NCI-H1105 (cell line): ENCODE data around the gene DHX15.

Source experiments
- DNase-seq: peaks from one replicate; lab custom pipeline; 2025; lab: John Stamatoyannopoulos, UW

The DHX15 gene

GRCh38 chr4:24582235-24582832 lies 2.0 kb downstream of the DHX15 start:
- DNase-seq = no peak

GRCh38 chr4:24578364-24578763 lies 6.0 kb downstream of the DHX15 start:
- DNase-seq = no peak

- no peak for DNase-seq
Observed at GRCh38 chr4:24576276-24576675, 8.1 kb downstream of the DHX15 start.

- no peak for DNase-seq
Observed at GRCh38 chr4:24574236-24574635, 10.1 kb downstream of the DHX15 start.

DNA sequence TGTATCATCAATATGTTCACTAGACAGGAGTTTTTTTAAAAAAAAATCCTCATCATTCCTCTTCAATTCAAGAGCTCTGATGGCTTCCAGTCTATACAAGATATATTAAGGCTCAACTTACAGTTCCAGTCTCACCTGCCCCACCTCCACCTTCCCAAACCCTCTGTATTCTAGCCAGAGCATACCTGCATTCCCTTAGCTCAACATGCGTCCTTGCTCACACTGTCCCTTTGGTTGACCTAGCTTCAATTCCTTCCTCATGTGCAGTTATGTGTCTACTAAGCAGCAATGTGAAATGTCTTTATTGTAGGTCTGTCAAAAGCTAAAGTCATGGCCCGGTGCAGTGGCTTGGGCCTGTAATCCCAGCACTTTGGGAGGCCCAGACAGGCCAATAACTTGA lies 10.8 kb downstream of the DHX15 start:
- DNase-seq = no peak

- DNase-seq = no peak
Observed at GRCh38 chr4:24570574-24571236, 13.6 kb downstream of the DHX15 start.

- no peak for DNase-seq
Observed at GRCh38 chr4:24570172-24570571, 14.2 kb downstream of the DHX15 start.

- no peak for DNase-seq
Observed at GRCh38 chr4:24569662-24570061, 14.7 kb downstream of the DHX15 start.

DNA sequence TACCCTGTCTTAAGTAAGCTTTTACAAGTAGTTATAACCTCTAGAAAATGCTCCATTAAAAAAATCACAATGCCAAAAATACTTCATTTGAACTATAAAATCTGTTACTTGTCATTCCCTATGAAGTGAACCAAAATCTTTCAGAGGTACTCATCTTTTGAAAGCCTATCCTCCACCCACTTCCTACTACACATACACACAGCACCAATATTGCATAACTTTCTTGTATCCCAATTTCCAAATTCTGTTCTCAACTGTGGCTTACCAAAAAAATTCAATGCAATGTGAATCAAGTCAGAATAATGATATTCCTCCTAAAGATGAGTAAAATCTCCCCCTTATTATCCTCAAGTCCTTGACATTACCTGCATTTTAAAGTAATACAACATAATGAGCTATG lies 15.9 kb downstream of the DHX15 start:
- no peak for DNase-seq

DNA sequence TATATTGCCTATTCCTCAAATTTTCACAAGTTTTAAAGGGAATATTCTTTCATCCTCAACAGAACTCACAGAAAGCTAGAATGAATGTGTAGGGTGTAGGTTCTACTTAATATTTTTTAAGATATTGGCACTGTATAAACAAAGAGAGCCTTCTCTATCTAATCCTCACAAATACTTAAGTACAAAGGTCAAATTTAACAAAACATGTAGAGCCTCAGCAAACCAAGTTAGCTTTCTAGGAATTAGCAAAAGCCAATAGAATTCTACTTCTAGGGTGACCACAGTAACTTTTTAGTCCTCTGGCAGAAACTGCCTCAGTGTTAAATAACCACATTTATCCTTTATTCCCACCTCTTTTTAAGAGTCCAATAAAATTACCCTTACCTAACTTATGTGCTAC lies 19.3 kb downstream of the DHX15 start:
- no peak for DNase-seq

DNA sequence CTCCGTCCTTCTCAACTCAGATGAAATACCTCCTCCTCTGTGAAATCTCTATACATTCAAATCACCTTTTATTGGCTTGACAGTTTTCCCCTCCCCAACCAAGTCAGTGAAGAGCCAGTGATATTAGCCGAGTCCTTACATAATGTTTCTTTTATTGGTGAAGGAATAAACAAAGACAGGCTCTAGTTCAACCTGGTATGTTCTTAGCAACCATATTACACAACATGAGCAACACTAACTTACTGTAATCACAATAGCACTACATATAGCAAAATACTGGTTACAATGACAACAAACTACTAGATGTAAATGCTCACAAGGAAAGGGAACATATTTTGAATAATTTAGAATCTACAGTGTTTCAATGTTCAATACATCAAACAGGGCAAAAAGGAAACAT lies 19.9 kb downstream of the DHX15 start:
- DNase-seq = no peak

DNA sequence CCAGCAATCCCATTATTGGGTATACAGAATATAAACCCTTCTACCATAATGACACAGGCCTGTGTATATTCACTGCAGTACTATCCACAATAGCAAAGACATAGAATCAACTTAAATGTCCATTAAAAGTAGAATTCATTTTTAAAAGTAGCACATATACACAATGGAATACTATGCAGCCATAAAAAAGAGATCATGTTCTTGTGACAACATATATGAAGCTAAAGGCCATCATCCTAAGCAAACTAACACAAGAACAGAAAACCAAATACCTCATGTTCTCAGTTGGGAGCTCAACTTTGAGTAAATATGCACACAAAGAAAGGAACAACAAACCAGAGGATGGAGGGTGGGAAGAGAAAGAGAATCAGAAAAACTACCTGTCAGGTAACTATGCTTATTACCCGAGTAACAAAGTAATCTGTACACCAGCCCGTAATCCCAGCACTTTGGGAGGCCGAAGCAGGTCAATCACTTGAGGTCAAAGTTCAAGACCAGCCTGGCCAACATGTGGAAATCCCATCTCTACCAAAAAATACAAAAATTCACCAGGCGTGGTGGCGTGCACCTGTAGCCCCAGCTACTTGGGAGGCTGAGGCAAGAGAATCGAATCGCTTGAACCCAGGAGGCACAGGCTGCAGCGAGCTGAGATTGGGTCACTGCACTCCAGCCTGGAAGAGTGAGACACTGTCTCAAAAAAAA lies 22.8 kb downstream of the DHX15 start:
- DNase-seq = no peak

DNA sequence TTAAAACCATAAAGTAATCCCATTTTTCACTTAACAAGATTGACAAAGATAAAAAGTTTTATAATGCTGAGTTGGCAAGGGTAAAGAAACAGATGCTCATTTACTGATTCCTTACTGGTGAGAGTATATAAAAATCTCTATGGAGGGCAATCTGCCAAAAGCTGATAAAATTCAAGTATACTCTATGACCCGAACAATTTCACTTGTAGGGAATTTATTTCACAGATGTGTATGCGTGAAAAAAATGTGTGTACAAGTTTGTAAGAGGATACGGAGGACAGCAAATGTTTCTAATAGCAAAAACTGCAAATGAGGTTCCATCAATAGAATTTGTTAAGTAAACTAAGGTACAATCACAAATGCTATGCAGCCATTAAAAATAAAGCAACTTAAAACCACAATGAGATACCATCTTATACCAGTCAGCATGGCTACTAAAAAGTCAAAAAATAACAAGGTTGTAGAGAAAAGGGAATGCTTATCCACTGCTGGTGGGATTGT lies 23.4 kb downstream of the DHX15 start:
- DNase-seq = no peak

- no peak for DNase-seq
Observed at GRCh38 chr4:24559889-24560288, 24.5 kb downstream of the DHX15 start.

GRCh38 chr4:24559032-24559821 lies 25.1 kb downstream of the DHX15 start:
- no peak for DNase-seq

DNA sequence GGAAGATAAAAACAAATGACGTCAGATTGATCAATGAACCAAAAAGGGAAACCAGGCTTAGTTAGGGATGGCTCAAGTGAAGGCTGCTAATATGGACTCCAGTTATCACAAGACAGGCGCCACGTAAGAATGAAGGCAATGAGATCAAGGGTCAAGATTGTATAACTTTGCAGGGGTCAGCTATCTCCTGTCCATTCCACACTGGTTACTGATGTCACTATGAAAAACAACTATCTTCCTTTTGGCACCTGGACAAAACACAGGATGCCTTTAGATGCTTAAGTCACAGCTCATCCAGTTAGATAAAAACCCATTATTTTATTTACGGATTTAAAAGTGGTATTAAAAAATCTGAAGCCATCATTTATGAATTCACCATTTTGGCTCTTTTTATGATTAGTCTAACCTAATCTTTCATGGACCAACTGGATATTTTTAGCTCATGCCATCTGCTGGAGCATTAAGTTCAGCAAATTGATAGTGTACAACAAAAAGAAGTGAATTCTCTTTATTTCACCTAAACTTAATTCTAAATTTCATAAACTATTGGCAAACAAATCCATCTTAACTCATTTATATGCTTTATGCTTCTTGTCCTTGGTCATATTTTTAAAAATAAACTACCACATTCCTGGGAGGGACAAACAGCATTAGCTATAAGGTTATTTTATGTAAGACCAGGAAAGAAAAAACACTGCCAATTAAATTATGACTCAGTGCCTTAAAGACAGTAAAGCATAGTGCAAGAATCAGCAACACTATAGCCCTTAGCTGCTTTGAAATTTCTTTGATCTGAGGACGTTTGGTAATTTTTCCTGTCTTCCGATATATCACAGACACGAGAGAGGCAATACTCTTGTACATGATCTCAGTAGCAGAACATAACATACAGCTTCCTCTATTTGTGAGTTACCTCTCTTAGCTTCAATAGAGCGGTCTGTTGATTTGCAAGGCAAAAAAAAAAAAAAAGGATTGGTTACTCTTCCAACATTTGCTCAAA lies 27.0 kb downstream of the DHX15 start:
- no peak for DNase-seq

DNA sequence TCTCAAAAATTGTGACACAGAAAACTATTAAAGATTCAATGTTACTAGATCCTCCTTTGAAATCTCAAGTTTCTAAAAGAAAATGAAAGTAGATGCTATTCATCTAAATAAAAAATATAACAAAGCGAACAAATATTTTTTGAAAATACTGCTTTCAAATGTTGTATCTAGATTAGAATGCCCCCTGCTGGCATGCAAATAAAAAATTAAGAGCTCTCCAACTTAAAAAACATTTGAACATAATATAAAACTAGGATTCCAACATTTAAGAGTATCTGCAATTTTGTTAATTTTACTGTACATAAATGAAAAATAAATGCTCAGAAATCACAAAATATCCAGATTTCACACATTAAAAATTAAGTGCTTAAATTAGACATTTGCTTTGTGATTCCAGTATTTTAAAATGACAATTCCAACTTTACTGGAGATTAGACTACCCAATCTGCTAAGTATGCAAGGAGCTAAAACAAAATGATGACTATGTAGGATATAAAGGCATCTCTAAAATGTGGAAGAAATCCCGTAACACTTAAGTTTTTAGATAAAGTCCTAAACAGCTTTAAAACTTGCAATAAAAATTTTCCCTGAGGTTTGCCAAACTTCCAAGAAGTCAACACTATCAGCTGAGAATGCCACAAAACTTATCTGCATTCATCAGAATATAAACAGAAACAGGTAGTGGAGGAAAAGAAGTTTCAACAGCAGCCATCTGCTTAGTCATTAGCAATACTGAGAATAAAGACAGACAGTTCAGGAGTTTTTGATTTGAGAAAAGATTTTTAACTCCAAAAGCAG lies 32.7 kb downstream of the DHX15 start:
- no peak for DNase-seq

GRCh38 chr4:24550441-24551175 lies 33.7 kb downstream of the DHX15 start:
- DNase-seq = no peak

DNA sequence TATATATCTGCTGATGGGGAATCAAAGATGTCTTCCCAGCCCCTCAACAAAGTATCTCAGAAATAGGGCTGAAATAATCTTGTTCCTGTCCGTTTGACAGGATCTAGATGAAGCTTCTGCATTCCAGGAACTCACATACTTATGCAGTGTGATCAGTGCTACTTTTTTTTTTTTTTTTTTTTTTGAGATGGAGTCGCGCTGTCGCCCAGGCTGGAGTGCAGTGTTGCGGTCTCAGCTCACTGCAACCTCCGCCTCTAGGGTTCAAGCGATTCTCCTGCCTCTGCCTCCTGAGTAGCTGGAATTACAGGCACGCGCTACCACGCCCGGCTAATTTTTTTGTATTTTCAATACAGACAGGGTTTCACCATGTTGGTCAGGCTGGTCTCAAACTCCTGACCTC lies 36.4 kb downstream of the DHX15 start:
- DNase-seq = no peak
